ENCODE data around the gene SF3A1. TPM values are rescaled to one million over a fixed set of nuclear protein-coding genes. Genes with fewer than 3 reads are reported as not detected.

The SF3A1 gene
- total RNA-seq, 2 donors from 2014 or later: 56.7 to 77.0 TPM

DNA sequence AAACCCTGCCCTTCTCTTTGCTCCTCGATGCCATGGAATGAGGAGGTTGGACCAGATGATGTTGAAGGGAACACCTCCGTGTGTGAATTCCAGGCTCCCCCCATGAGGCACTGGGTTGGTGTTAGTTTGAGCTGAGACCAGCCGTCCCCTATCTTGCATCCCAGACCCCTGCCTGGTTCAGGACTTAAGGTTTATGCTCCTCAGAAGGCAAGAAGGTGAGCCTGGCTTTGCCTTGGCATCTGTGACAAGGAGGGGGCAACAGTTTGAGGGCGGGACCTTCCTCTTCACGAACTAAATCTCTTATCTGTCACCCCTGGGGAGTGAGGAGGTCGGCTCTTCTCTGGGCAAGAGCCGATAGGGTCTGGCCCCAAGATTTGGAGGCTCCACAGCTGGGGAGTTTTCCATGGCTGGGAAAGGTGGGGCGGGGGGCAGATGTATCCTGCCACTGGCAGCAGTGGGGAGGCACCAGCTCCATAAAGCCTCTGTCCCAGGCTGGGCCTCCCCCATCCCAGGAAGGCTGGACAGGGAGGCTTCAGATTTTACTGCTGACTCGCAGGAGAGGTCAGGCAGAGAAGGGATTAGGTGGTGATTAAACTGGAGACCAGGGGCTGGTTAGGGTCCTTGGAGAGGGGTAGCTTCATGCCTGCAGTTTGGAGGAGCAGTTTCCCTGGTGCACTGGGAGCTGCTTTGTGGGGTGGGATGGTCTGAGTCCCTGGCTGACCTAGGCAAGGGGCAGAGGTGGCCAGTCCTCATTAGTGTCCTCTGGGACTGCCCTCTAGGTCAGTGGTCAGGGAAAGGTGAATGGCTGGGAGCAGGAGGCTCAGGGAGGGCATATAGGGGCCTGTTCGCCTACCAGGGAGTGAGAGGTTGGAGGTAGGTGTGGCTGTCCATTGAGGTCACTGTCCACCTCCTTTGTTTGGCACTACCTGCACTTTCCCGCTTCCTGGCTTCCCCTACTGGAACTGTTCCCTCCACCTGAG, 41.3 kb upstream of the SF3A1 start:
- TF ChIP-seq, protein P1, sequence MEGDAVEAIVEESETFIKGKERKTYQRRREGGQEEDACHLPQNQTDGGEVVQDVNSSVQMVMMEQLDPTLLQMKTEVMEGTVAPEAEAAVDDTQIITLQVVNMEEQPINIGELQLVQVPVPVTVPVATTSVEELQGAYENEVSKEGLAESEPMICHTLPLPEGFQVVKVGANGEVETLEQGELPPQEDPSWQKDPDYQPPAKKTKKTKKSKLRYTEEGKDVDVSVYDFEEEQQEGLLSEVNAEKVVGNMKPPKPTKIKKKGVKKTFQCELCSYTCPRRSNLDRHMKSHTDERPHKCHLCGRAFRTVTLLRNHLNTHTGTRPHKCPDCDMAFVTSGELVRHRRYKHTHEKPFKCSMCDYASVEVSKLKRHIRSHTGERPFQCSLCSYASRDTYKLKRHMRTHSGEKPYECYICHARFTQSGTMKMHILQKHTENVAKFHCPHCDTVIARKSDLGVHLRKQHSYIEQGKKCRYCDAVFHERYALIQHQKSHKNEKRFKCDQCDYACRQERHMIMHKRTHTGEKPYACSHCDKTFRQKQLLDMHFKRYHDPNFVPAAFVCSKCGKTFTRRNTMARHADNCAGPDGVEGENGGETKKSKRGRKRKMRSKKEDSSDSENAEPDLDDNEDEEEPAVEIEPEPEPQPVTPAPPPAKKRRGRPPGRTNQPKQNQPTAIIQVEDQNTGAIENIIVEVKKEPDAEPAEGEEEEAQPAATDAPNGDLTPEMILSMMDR (IDR thresholded peaks at IDR 0.05): no peak
- H3K27ac ChIP-seq: peak overlapping the region in 1 of 2 donors; percentile 6
- H3K9me3 ChIP-seq: no peaks in the 10 kb centered on the region
- H3K4me3 ChIP-seq: peak overlapping the region; percentile 90
- H3K36me3 ChIP-seq: no peaks in the 10 kb centered on the region
- ATAC-seq (ENCODE audit: insufficient number of reproducible peaks, low FRiP score, low read depth) (no peak), DNase-seq (ENCODE audit: low spot score) (no peak)
- no peaks in the 10 kb centered on the region for H3K27me3 ChIP-seq (replicated peaks; ENCODE audit: insufficient read depth)
- peaks cover 3 to 26% of the 10 kb centered on the region in 2 donors for H3K4me1 ChIP-seq (ENCODE audit: control insufficient read depth in 1 of 2, low read depth in 2 of 2)

DNA sequence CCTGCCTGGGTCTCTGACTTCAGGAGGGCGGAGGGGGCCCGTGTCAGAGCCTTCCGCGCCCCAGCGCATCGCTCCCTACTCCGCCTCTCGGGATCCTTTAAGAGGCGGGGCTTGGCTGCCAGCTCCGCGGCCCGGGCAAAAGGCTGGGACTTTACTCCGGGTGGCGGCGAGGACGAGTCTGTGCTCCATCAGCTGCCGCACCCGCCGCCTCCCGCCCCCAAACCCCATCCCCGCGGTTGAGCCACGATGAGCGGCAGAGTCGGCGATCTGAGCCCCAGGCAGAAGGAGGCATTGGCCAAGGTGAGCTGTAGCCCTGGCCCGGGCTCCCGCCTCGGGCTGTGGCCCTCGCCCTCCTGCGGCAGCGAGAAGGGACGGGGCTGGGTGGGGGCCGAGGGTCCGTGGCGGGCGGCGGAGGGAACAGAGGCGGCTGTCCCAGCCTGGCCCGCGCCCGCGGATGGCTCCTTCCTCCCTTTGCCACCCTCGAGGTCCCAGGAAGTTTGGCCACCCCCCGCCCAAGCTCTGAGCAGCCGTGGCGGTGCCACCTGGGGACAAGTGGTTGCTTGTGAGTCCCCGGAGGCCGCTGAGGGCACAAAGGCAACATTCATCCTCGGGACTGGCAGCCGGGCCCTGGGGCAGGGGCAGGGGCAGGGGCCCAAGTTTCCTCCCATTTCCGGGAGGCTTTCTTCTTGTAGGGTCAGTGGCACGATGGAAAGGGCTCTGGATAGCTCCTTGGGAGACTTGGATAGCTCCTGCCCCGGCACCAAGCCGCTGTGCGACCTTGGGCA, 40.4 kb upstream of the SF3A1 start, which contains the start of gene SEC14L2:
TSS of gene SEC14L2 (plus strand) at position 148 of the 785 bp plus-strand sequence. CDS start at position 247, 99 bp downstream.
- ATAC-seq (ENCODE audit: insufficient number of reproducible peaks, low FRiP score, low read depth) (peak; percentile 21), DNase-seq (ENCODE audit: low spot score) (peak; percentile 16)

DNA sequence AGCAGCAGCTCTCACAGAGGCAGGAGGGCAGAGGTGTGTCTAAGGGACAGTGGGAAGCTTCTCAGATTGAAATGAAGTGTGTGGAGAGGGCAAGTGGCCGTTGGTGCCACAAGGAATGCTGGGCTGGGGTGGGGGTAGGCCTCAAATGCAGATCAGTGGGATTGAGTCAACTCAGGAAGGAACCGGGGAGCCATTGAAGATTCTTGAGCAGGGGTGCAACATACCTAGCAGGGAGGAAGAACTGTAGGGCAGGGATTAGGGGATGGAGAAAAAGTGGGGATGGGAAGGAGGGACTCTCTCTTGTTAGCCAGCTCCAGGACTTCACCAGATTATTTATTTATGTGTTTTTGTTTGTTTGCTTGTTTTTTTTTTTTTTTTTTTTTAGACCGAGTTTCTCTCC, 37.2 kb upstream of the SF3A1 start:
- ATAC-seq (ENCODE audit: insufficient number of reproducible peaks, low FRiP score, low read depth) (no peak), DNase-seq (ENCODE audit: low spot score) (no peak)
- H3K9me3 ChIP-seq: no peaks in the 10 kb centered on the region
- no peak overlapping the region for H3K4me3 ChIP-seq
- H3K27ac ChIP-seq: no peak overlapping the region
- TF ChIP-seq, protein P1 (IDR thresholded peaks at IDR 0.05): no peak
- no peaks in the 10 kb centered on the region for H3K27me3 ChIP-seq (replicated peaks; ENCODE audit: insufficient read depth)
- H3K4me1 ChIP-seq (ENCODE audit: control insufficient read depth in 1 of 2, low read depth in 2 of 2): peaks cover 3 to 24% of the 10 kb centered on the region in 2 donors
- H3K36me3 ChIP-seq: no peaks in the 10 kb centered on the region

More for the DNA sequence above, 40.4 kb upstream of the SF3A1 start, which contains the start of gene SEC14L2:
- peak within 1 kb of the TSS; percentile 6 to 38 for H3K27ac ChIP-seq
- TF ChIP-seq, protein P1 (IDR thresholded peaks at IDR 0.05): no peak
- peak within 1 kb of the TSS; percentile 90 for H3K4me3 ChIP-seq
- H3K36me3 ChIP-seq: no peaks in the 10 kb centered on the region
- H3K9me3 ChIP-seq: no peaks in the 10 kb centered on the region
- peaks cover 3 to 26% of the 10 kb centered on the region in 2 donors for H3K4me1 ChIP-seq (ENCODE audit: control insufficient read depth in 1 of 2, low read depth in 2 of 2)
- H3K27me3 ChIP-seq (replicated peaks; ENCODE audit: insufficient read depth): no peaks in the 10 kb centered on the region

DNA sequence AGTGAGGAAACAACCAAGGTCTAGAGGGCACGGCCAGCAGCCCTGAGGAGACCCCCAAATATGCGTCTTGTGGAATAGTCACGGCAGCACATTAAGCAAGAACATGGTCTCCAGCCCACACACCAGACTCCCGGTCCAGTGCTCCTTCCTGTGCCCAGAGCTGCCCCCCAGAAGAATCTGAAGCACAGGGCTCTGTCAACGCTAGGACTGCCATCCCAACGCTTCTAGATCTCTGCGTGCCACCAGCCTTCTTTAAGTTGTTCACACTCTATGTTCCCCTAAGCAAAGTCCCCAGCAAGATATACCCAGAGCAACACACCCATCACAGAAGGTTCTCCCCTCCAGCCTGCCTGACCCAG, 36.6 kb upstream of the SF3A1 start:
- DNase-seq (ENCODE audit: low spot score) (no peak), ATAC-seq (ENCODE audit: insufficient number of reproducible peaks, low FRiP score, low read depth) (no peak)
- H3K36me3 ChIP-seq: no peaks in the 10 kb centered on the region
- H3K4me1 ChIP-seq (ENCODE audit: control insufficient read depth in 1 of 2, low read depth in 2 of 2): peaks cover 3 to 18% of the 10 kb centered on the region in 2 donors
- no peak overlapping the region for H3K27ac ChIP-seq
- H3K27me3 ChIP-seq (replicated peaks; ENCODE audit: insufficient read depth): no peaks in the 10 kb centered on the region
- no peaks in the 10 kb centered on the region for H3K9me3 ChIP-seq
- no peak overlapping the region for H3K4me3 ChIP-seq
- TF ChIP-seq, protein P1 (IDR thresholded peaks at IDR 0.05): no peak
